Measurements from ENCODE around the gene RAP1GAP2. TPM values are rescaled to one million over a fixed set of nuclear protein-coding genes. Genes with fewer than 3 reads are reported as not detected.

RAP1GAP2 gene
- total RNA-seq, 2 experiments from 2014 or later = 11.3 to 28.2 TPM

GRCh38 chr17:2962236-2962635 is 166.0 kb downstream of the RAP1GAP2 start:
- no peak for DNase-seq (ENCODE audit: low spot score)
- H4K20me1 ChIP-seq (ENCODE audit: insufficient read depth, low read length) = no peaks in the 10 kb centered on the region
- H3K36me3 ChIP-seq (ENCODE audit: insufficient read depth, low read length) = no peaks in the 10 kb centered on the region; the same call in 1 of the 2 replicates
- H3K79me2 ChIP-seq (ENCODE audit: insufficient read depth, low read depth, low read length) = no peaks in the 10 kb centered on the region
- ChIA-PET CTCF (ENCODE audit: unreplicated experiment) (no interaction called here), POLR2A (interaction anchor here (0.7 to 0.8 kb wide), 2 partner anchors 30 to 1252 kb away, joined by 3 to 8 read pairs; no protein-coding TSS in a partner anchor)
- H3K4me2 ChIP-seq (ENCODE audit: low read length) = no peak overlapping the region
- no peak overlapping the region for H3K27ac ChIP-seq (ENCODE audit: low read depth, low read length, poor library complexity, severe bottlenecking)
- intact Hi-C loops (cut with micrococcal nuclease; ENCODE audit: unreplicated experiment) = no loop called here
- BruUV-seq (replicated peaks) = no TSS peak
- H3K4me3 ChIP-seq (ENCODE audit: low read depth, low read length, poor library complexity, severe bottlenecking) = no peak overlapping the region
- TF ChIP-seq, protein P1, sequence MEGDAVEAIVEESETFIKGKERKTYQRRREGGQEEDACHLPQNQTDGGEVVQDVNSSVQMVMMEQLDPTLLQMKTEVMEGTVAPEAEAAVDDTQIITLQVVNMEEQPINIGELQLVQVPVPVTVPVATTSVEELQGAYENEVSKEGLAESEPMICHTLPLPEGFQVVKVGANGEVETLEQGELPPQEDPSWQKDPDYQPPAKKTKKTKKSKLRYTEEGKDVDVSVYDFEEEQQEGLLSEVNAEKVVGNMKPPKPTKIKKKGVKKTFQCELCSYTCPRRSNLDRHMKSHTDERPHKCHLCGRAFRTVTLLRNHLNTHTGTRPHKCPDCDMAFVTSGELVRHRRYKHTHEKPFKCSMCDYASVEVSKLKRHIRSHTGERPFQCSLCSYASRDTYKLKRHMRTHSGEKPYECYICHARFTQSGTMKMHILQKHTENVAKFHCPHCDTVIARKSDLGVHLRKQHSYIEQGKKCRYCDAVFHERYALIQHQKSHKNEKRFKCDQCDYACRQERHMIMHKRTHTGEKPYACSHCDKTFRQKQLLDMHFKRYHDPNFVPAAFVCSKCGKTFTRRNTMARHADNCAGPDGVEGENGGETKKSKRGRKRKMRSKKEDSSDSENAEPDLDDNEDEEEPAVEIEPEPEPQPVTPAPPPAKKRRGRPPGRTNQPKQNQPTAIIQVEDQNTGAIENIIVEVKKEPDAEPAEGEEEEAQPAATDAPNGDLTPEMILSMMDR (conservative IDR thresholded peaks at IDR 0.05; ENCODE audit: low read length) = peak; percentile 35; the same call in 1 of the 2 replicates
- no peak for TF ChIP-seq EZH2phosphoT487 (IDR thresholded peaks at IDR 0.05; ENCODE audit: borderline replicate concordance, low read depth, low read length)
- no peaks in the 10 kb centered on the region for H3K9me3 ChIP-seq (ENCODE audit: low read length)
- H3K4me1 ChIP-seq (ENCODE audit: insufficient read depth, low read length, poor library complexity, severe bottlenecking) = peaks cover 12% of the 10 kb centered on the region
- H2AFZ ChIP-seq (ENCODE audit: low read length) = no peak overlapping the region
- no peaks in the 10 kb centered on the region for H3K9me2 ChIP-seq (ENCODE audit: insufficient read depth, low read length)

DNA sequence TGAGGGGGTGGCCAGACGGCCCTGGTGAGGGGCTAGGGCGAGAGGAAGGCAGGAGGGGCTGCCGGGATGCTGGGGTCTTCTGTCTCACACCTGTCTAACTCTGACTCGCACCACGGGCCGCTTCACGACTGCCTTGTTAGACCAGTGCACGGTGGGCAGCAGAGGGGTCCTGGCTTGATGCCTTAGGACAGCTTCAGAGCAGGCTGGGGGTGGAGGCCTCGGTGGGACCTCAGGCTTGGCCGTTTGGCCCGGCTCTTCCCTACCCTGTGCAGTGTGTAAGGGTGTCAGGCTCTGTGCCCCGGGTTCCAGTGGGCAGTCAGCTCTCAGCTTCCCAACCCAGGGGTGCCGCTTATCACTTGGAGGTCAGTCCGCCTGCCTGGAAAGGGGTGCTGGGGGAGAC is 166.5 kb downstream of the RAP1GAP2 start:
- no peak overlapping the region for H3K4me3 ChIP-seq (ENCODE audit: low read depth, low read length, poor library complexity, severe bottlenecking)
- intact Hi-C loops (cut with micrococcal nuclease; ENCODE audit: unreplicated experiment) = no loop called here
- CTCF ChIA-PET (ENCODE audit: unreplicated experiment) = no interaction called here

More for the DNA sequence above, 166.5 kb downstream of the RAP1GAP2 start:
- Histone ChIP-seq H3K4me1 (ENCODE audit: insufficient read depth, low read length, poor library complexity, severe bottlenecking) (peaks cover 7% of the 10 kb centered on the region), H3K36me3 (ENCODE audit: insufficient read depth, low read length) (no peaks in the 10 kb centered on the region; the same call in 1 of the 2 replicates), H3K27ac (ENCODE audit: low read depth, low read length, poor library complexity, severe bottlenecking) (no peak overlapping the region), H3K9me2 (ENCODE audit: insufficient read depth, low read length) (no peaks in the 10 kb centered on the region), H3K9me3 (ENCODE audit: low read length) (no peaks in the 10 kb centered on the region), H3K4me2 (ENCODE audit: low read length) (no peak overlapping the region), H3K79me2 (ENCODE audit: insufficient read depth, low read depth, low read length) (no peaks in the 10 kb centered on the region), H4K20me1 (ENCODE audit: insufficient read depth, low read length) (no peaks in the 10 kb centered on the region), H2AFZ (ENCODE audit: low read length) (no peak overlapping the region)
- BruUV-seq (replicated peaks) = no TSS peak
- no peak for DNase-seq (ENCODE audit: low spot score)
- POLR2A ChIA-PET = no interaction called here
- TF ChIP-seq EZH2phosphoT487 (IDR thresholded peaks at IDR 0.05; ENCODE audit: borderline replicate concordance, low read depth, low read length) = no peak
- TF ChIP-seq, protein P1 (conservative IDR thresholded peaks at IDR 0.05; ENCODE audit: low read length) = no peak
